Heart right ventricle (tissue), 16 donors: ENCODE results near the gene LIMS1. TPM values are rescaled to one million over a fixed set of nuclear protein-coding genes. Genes with fewer than 3 reads are reported as not detected.
A peak's percentile ranks its signal among the peaks of the same experiment; 100 is the strongest.

Experiments used
- ATAC-seq, 8 donors: fragments of 200-7000 bp; cut with Tn5 transposase; one replicate each; pipeline ENCODE4 v1.9.1; 2020; ENCODE audit warnings: mild to moderate bottlenecking in 8 of 8, moderate library complexity in 8 of 8, moderate number of reproducible peaks in 1 of 8
- DNase-seq, 2 donors: peaks; one replicate each; pipeline ENCODE4 v3.0.0-alpha.2; 2020
- H3K27ac ChIP-seq, 10 donors: fragments of 200-600 bp; sonication (generic) in 2 of 10; one replicate each; pipeline versions ENCODE4 v1.5.0 to v1.8.0; 2020 to 2022; ENCODE audit warnings: mild to moderate bottlenecking in 3 of 10
- H3K27me3 ChIP-seq, 7 donors: fragments of 200-600 bp; one replicate each; pipeline ENCODE4 v1.8.0; 2021 to 2022; ENCODE audit warnings: mild to moderate bottlenecking in 2 of 7
- H3K36me3 ChIP-seq, 9 donors: fragments of 200-600 bp; sonication (generic) in 1 of 9; one replicate each; pipeline versions ENCODE4 v1.5.0 to v1.8.0; 2020 to 2022; ENCODE audit warnings: mild to moderate bottlenecking in 2 of 9
- H3K4me1 ChIP-seq, 9 donors: fragments of 200-600 bp; sonication (generic) in 1 of 9; one replicate each; pipeline versions ENCODE4 v1.5.0 to v1.8.0; 2020 to 2022; ENCODE audit warnings: mild to moderate bottlenecking in 4 of 9
- H3K4me3 ChIP-seq, 10 donors: fragments of 200-600 bp; sonication (generic) in 2 of 10; one replicate each; pipeline versions ENCODE4 v1.5.0 to v1.8.0; 2020 to 2022; ENCODE audit warnings: mild to moderate bottlenecking in 7 of 10, moderate library complexity in 2 of 10
- H3K9me3 ChIP-seq, 11 donors: fragments of 200-600 bp in 10 of 11; sonication (generic) in 2 of 11; one replicate each; pipeline versions ENCODE4 v1.5.0 to v1.8.0; 2013 to 2022; ENCODE audit warnings: mild to moderate bottlenecking in 2 of 11, control low read depth in 1 of 11, moderate library complexity in 1 of 11
- CTCF ChIP-seq, 9 donors: fragments of 200-600 bp; sonication (generic) in 2 of 9; IDR thresholded peaks; one replicate each; pipeline versions ENCODE4 v1.5.0 to v1.8.0; 2021 to 2022; ENCODE audit warnings: antibody characterized with exemption in 9 of 9, mild to moderate bottlenecking in 5 of 9, moderate library complexity in 1 of 9
- WGBS, 2 donors: extraction: QIAGEN DNeasy Blood & Tissue Kit; methylation state at CpG; one replicate each; pipeline ENCODE4 v1.1.7; 2013; ENCODE audit warnings: inconsistent platforms in 1 of 2; 5-methylcytosine and 5-hydroxymethylcytosine counted together
- intact Hi-C, 10 donors: fragments of 100-400 bp; cut with DNase I; formaldehyde crosslinking; loops; one replicate each; pipeline versions ENCODE4 v1.11.1 to v1.14.2; 2022
- polyA plus RNA-seq, 2 donors: library from polyadenylated mRNA; stranded (reverse); fragments of 200-250 nt; gene quantifications; one replicate each; pipeline ENCODE4 v1.2.3, GENCODE V29; 2013
- total RNA-seq, 10 donors: library from RNA; stranded (reverse); fragmentation: NEBNext Ultra II Directional in 3 of 10; extraction: Animal tissue kit (Norgen Biotek cat#: 25700) in 3 of 10; gene quantifications; one replicate each; pipeline versions ENCODE4 v1.2.1 to v1.2.4, GENCODE V29; 2021 to 2023
- donor health status: Arrhythmogenic right ventricular cardiomyopathy.
- donor health status: ischemic (EF 13 %, LVEDD 7.1; RV severe dilation, severe dysfunction).
- donor health status: healthy with polysubstance abuse.
- donor health status: DM: no; HTN: yes; CAD: no.
- donor health status: DM: no; HTN: no; CAD: no.
- donor health status: ischemic (EF 25% LVEDD 6.9; RV normal size, moderate dysfunction).
- donor health status: ischemic (EF 25% LVEDD 5.7; RV mildly dilated, moderate dysfunction).
- donor health status: healthy.
- donor health status: DM: yes; HTN: yes; CAD: no.
- donor health status: Ischemic cardiomyopathy.
- donor health status: ischemic (EF 35%, LVEDD 5.7; RV mildly dilated, moderate dysfunction).
- donor health status: nonischemic (EF 11% LVEDD 7.7; RV severe dilation, severe dysfunction).
- donor health status: DM: yes; HTN: yes; CAD: no.
- donor health status: PGD.
- donor health status: ischemic (EF 29% LVEDD 5.4; RV normal size, mild dysfunction).
- donor health status: nonischemic (EF 23%, LVEDD 6.1; RV moderate dilation, normal function).

Gene LIMS1
- total and polyA plus RNA-seq, 12 donors: 18.8 to 122 (median 76.2) TPM

GRCh38 chr2:108621687-108622681, 87.7 kb downstream of the LIMS1 start:
- H3K4me1 ChIP-seq: peaks cover 5 to 66% (median 47%) of the 10 kb centered on the region in 9 donors
- intact Hi-C loops: no loop called here
- no peak for DNase-seq
- ATAC-seq: no peak
- no peak for TF ChIP-seq CTCF (IDR thresholded peaks at IDR 0.05)
- H3K9me3 ChIP-seq: no peaks in the 10 kb centered on the region
- peak overlapping the region in 3 of 10 donors; percentile 13 to 84 (median 18) for H3K27ac ChIP-seq
- 93 to 99% methylated on average over 2 of the region's 2 CpGs for WGBS, 2 donors
- no peaks in the 10 kb centered on the region for H3K27me3 ChIP-seq
- H3K4me3 ChIP-seq: peak overlapping the region in 1 of 10 donors; percentile 25
- no peaks in the 10 kb centered on the region for H3K36me3 ChIP-seq

GRCh38 chr2:108623616-108624015, 89.3 kb downstream of the LIMS1 start:
- Histone ChIP-seq H3K36me3 (no peaks in the 10 kb centered on the region), H3K27me3 (no peaks in the 10 kb centered on the region), H3K4me3 (no peak overlapping the region), H3K27ac (no peak overlapping the region), H3K9me3 (no peaks in the 10 kb centered on the region), H3K4me1 (peaks cover 5 to 55% (median 35%) of the 10 kb centered on the region in 9 donors)
- ATAC-seq (no peak), DNase-seq (no peak)
- 52 to 55% methylated on average over 6 of the region's 6 CpGs for WGBS, 2 donors
- intact Hi-C loops: no loop called here
- no peak for TF ChIP-seq CTCF (IDR thresholded peaks at IDR 0.05)

- intact Hi-C loops: no loop called here
- Histone ChIP-seq H3K27ac (no peak overlapping the region), H3K4me1 (peaks cover 5 to 52% (median 20%) of the 10 kb centered on the region in 9 donors), H3K9me3 (no peaks in the 10 kb centered on the region), H3K36me3 (no peaks in the 10 kb centered on the region), H3K27me3 (no peaks in the 10 kb centered on the region), H3K4me3 (no peak overlapping the region)
- TF ChIP-seq CTCF (IDR thresholded peaks at IDR 0.05): no peak
- no peak for ATAC-seq
- DNase-seq: no peak
- WGBS, 2 donors: 94% methylated on average over 5 of the region's 5 CpGs
These were observed 91.0 kb downstream of the LIMS1 start for GRCh38 chr2:108625186-108625827.

- intact Hi-C loops: no loop called here
- DNase-seq: no peak
- ATAC-seq: no peak
- TF ChIP-seq CTCF (IDR thresholded peaks at IDR 0.05): no peak
- H3K36me3 ChIP-seq: no peaks in the 10 kb centered on the region
- no peaks in the 10 kb centered on the region for H3K9me3 ChIP-seq
- H3K27ac ChIP-seq: no peak overlapping the region
- H3K4me3 ChIP-seq: no peak overlapping the region
- H3K27me3 ChIP-seq: no peaks in the 10 kb centered on the region
- peaks cover 5 to 50% (median 15%) of the 10 kb centered on the region in 9 donors for H3K4me1 ChIP-seq
- WGBS, 2 donors: 79% methylated on average over 2 of the region's 2 CpGs
These were observed 91.5 kb downstream of the LIMS1 start for GRCh38 chr2:108625828-108626195.
